22Rv1 (cell line): ENCODE measurements around the gene CA10.

Source experiments
- H3K27ac ChIP-seq: fragments of 450-650 bp; 2 replicates; pipeline ENCODE4 v1.5.1; 2017
- ZFX ChIP-seq: fragments of 450-650 bp; IDR thresholded peaks from 2 replicates; pipeline ENCODE4 v1.6.1; 2017; ENCODE audit warnings: antibody characterized with exemption, borderline replicate concordance
- TF ChIP-seq, protein P1 (sequence below): fragments of 450-650 bp; IDR thresholded peaks from 2 replicates; pipeline ENCODE4 v1.5.1; 2017; ENCODE audit warnings: mild to moderate bottlenecking

Gene CA10

GRCh38 chr17:51707216-51707615 is 451.3 kb downstream of the CA10 start:
- no peak for TF ChIP-seq ZFX
- TF ChIP-seq, protein P1, sequence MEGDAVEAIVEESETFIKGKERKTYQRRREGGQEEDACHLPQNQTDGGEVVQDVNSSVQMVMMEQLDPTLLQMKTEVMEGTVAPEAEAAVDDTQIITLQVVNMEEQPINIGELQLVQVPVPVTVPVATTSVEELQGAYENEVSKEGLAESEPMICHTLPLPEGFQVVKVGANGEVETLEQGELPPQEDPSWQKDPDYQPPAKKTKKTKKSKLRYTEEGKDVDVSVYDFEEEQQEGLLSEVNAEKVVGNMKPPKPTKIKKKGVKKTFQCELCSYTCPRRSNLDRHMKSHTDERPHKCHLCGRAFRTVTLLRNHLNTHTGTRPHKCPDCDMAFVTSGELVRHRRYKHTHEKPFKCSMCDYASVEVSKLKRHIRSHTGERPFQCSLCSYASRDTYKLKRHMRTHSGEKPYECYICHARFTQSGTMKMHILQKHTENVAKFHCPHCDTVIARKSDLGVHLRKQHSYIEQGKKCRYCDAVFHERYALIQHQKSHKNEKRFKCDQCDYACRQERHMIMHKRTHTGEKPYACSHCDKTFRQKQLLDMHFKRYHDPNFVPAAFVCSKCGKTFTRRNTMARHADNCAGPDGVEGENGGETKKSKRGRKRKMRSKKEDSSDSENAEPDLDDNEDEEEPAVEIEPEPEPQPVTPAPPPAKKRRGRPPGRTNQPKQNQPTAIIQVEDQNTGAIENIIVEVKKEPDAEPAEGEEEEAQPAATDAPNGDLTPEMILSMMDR, result no peak
- H3K27ac ChIP-seq, result no peak overlapping the region

DNA sequence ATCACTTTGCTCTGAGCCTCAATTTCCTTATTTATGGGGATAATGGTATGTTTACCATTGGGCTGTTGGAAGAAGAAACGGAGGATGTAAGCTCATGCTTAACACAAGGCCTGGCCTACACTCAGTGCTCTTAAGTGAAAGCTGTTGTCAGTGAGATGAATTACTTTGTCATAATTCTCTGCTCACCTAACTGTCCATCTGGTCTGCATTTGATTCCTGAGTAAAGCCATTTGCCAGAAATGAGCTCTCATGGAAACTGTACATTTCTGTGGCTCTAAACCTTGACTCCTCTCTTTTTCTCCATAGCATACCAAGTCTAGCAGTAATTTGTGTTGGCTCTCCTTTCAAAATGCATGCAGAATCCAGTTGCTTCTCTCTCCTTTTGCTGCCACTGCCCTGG is 452.4 kb downstream of the CA10 start:
- no peak overlapping the region for H3K27ac ChIP-seq
- TF ChIP-seq, protein P1, result no peak

DNA sequence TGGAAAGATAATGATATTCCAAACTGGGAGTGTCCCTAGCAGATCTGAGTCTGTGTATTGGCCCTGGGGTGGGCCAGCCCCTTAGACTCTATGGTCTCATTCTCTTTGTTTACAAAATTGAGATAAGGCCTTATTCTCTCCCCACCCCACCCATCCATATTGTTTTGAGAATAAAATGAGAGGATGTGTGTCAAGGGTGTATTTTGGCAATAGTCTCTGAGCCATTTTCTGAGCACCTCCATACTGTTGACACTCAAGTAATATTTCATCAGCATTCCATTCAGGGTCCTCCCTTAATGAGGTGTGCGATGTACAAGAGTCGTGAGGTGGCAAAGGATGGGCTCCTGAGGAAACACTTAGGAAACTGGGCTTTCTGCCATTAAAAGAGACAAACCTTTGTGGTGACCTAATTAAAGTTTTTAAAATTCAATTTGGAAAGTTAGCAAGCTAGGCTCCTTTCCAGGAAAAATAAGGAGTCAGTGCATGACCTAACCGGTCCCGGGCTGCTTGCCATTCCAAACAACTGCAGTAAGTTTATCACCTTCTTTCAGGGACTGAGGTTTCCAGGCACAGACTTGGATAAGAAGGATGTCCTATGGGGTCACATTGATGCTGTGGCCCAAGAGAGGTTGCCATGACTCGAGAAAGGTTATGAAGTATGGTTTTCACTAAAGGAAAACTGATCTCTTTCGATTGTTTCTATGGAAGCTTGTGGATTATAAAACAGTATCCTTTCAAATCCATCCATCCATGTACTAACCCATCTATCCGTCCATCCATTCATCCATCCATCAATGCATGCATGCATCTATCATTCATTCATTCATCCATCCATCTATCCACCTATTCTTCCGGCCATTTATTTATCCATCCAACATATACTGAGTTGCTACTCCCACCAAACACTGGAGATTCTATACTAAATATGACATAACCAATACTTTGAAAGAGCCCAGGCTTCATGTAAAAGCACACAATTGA is 454.9 kb downstream of the CA10 start:
- no peak overlapping the region for H3K27ac ChIP-seq
- TF ChIP-seq, protein P1, result no peak
- TF ChIP-seq ZFX, result no peak

DNA sequence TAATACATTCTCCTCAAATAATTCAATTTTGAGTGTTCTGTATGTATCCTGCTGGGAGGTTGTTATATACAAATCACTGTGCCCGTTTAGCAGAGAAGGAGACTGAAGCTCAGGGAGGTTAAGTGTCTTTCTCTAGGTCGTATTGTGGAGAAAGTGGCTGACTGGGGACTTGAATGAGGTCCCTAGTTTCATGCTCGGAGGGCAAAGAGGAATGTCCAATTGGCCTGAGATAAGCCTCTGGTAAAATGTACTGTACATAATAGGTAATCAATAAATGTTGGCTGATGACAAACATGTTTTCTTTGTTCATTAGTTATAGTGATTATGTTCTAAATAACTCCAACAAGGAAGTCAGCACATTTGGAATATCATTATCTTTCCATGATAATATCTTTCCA is 455.6 kb downstream of the CA10 start:
- TF ChIP-seq, protein P1, result no peak
- no peak for TF ChIP-seq ZFX
- no peak overlapping the region for H3K27ac ChIP-seq

- TF ChIP-seq ZFX, result no peak
- TF ChIP-seq, protein P1, result no peak
- no peak overlapping the region for H3K27ac ChIP-seq
Measured at GRCh38 chr17:51701501-51701900, 457.0 kb downstream of the CA10 start.

GRCh38 chr17:51700011-51700760 is 458.3 kb downstream of the CA10 start:
- no peak for TF ChIP-seq ZFX
- H3K27ac ChIP-seq, result no peak overlapping the region

DNA sequence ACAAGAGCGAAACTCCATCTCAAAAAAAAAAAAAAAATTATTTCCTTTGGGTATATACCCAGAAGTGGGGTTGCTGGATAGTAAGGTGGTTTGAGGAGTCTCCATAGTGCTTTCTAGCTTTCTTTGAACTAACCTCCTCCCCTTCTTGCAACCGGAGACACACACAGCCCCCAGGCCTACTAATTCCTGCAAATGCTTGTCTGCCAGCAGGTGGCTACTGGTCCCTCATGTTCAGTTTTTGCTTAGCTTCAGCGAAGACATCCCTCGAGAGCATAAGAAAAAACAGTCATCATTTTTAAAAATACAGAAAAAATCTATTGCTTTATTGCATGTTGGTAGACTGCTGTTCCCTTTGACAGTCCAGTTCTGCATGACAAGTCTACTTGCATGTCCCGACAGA is 459.2 kb downstream of the CA10 start:
- no peak for TF ChIP-seq ZFX
- TF ChIP-seq, protein P1, result no peak; the same call in 1 of the 2 replicates
- H3K27ac ChIP-seq, result no peak overlapping the region
